Measurements from ENCODE around the gene S100A1.

- no peak for TF ChIP-seq L3MBTL2 (conservative IDR thresholded peaks at IDR 0.05)
- TF ChIP-seq SP1 (IDR thresholded peaks at IDR 0.05) = no peak
- no peak for TF ChIP-seq HDGF (IDR thresholded peaks at IDR 0.05; ENCODE audit: borderline replicate concordance)
- TF ChIP-seq NFRKB (IDR thresholded peaks at IDR 0.05) = no peak
- no peak for TF ChIP-seq FOXM1 (IDR thresholded peaks at IDR 0.05; ENCODE audit: borderline replicate concordance)
- TF ChIP-seq SUZ12 (IDR thresholded peaks at IDR 0.05) = no peak
- no peak for TF ChIP-seq ZNF384 (IDR thresholded peaks at IDR 0.05)
- TF ChIP-seq BHLHE40 (IDR thresholded peaks at IDR 0.05; ENCODE audit: borderline replicate concordance) = no peak
- no peak for TF ChIP-seq ELF4 (IDR thresholded peaks at IDR 0.05)
- TF ChIP-seq FOXK2 (IDR thresholded peaks at IDR 0.05) = no peak
- TF ChIP-seq CTBP1 (IDR thresholded peaks at IDR 0.05; ENCODE audit: borderline replicate concordance) = no peak
- no peak for TF ChIP-seq TARDBP (IDR thresholded peaks at IDR 0.05)
- no peak for TF ChIP-seq ARNT (IDR thresholded peaks at IDR 0.05)
- no peak for TF ChIP-seq PKNOX1 (IDR thresholded peaks at IDR 0.05)
These were observed 39.2 kb downstream of the S100A1 start for GRCh38 chr1:153667439-153667838.

Data from HEK293T (cell line).